HG02884 (cell line): ENCODE results near the gene RBPJ.
"Not testable (repeated sequence)": the region's sequence is repeated elsewhere in the genome, so short reads cannot be mapped to it uniquely, and the experiment has no call there.

ENCODE experiments used
- ATAC-seq: cut with Tn5 transposase; IDR thresholded peaks from one replicate; pipeline ENCODE4 v1.9.1; 2021; ENCODE audit warnings: mild to moderate bottlenecking, moderate library complexity; ENCODE audit not compliant: unreplicated experiment

The RBPJ gene

GRCh38 chr4:26369132-26369531 is 48.3 kb downstream of the RBPJ start:
- ATAC-seq = no peak

- no peak for ATAC-seq
These were observed 48.8 kb downstream of the RBPJ start for GRCh38 chr4:26369581-26369980.

DNA sequence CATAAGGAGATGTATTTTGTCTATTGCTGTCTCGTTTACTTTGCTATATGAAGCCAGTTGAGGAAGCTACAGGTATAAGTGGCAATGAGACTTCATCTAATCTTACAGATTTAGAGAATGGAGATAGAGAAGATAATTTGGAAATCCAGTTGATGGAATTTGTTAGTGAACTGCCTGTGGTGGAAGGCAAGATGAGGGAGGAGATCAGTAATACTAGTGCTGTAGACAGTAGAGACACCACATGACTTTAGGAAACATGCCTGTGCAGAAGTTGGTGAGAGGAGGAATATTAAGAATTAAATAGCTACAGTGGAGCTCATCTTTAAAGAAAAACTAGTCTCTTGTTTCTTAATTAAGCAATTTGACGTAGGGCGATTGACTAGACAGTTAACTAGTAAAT is 51.3 kb downstream of the RBPJ start:
- ATAC-seq = no peak

GRCh38 chr4:26372525-26373172 is 51.8 kb downstream of the RBPJ start:
- ATAC-seq = peak; percentile 76

DNA sequence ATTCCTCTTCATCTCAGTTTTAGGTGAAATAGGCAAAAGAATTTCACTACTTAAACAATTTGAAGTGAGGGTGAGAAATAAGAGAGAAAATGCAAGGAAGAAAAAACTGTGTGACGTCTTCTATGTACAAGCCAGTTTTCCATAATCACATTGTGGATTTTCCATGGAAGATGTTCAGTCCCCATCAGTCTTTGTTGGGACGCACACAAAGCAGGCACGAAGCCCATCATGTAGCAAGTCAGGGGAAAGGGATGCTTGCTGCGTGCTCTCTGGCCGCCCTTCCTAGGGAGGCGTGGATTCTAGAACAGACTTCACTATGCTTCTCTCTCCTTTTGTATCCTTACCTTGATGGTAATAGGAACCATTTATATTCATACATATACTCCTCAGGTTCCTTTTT is 54.7 kb downstream of the RBPJ start:
- no peak for ATAC-seq

- ATAC-seq = no peak
These were observed 56.8 kb downstream of the RBPJ start for GRCh38 chr4:26377328-26378311.

DNA sequence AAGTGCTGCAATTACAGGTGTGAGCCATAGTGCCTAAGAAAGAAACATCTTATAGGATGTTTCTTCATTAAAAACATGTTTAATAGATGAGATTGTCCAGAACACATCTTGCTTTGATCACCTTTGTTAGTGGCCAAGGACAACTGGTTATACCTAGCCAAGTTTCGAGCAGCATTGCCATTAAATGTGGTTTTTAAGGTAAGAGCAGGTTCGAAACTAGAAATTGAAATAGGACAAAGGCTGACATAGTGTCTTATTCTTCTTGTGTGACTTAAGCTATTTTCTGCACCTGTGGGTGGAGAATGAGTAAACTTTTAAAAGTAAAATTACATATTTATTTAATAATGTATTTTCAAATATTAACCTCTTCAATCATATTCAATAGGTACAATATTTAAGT is 59.0 kb downstream of the RBPJ start:
- no peak for ATAC-seq

DNA sequence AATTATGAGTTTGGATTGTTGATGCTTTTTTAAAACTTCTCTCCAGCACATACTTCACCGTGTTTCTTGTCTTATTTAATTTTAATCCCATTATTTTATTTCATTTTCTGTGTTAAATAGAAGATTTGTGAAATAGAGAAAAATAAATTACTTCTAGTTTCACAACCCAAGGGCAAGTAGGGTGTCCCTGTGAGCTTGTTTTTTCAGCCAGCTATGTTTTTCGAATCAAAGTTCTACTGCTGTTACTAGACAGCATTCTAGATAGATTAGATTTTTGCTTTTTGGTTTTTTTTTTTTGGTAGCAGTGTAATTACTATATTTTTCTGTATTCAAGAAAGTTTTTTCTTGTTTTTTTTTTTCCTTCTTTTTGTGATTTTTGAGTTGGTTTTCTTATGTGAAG is 59.9 kb downstream of the RBPJ start:
- no peak for ATAC-seq

- no peak for ATAC-seq
These were observed 63.7 kb downstream of the RBPJ start for GRCh38 chr4:26384380-26385057.

DNA sequence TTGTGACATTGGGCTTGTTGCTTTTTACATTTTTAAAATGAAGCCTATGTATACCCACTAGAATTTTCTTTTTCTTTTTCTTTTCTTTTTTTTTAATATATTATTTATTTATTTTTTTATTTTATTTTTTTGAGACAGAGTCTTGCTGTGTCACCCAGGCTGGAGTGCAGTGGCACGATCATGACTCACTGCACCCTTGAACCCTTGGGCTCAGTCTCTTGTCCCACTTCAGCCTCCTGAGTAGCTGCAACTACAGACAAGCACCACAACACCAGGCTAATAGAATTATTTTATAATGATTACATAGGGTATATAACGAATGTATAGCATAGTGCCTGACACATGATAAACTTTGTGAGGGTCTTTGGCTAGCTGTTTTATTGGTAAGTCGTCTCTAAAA is 64.9 kb downstream of the RBPJ start:
- ATAC-seq = no peak

GRCh38 chr4:26386386-26386785 is 65.6 kb downstream of the RBPJ start:
- ATAC-seq = no peak

DNA sequence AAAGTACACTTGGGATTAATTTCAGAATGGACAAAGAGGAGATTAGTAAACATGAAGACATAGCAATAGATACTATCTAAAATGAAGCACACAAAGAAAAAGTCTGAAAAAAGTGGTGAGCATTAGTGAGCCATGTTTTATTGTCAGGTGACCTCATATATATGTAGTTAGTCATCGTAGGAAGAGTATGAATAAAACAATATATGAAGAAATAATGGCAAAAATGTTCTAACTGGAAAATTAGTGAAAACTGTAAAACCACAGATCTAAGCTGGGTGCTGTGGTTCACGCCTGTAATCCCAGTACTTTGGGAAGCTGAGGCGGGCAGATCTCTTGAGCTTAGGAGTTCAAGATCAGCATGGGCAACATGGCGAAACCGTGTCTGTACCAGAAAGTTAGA is 67.9 kb downstream of the RBPJ start:
- no peak for ATAC-seq

DNA sequence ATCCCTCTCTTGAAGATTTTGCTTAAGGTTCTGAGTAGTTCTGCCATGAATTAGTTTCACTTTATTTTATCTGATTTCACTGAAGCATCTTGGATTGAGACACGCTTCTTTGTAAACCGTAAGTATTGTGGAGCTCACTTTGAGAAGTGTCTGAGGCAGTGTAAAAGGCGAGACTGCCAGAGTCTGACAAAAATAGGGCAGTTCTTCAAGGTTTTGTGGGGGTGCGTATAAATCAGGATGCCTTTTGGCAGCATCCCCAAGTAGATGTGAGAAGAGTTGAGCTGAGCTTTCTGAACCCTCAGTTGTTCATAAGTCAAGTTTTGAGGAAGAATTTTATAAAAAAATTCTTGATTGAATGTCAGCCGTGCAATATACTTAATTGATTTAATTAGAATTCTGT is 76.3 kb downstream of the RBPJ start:
- ATAC-seq = no peak

DNA sequence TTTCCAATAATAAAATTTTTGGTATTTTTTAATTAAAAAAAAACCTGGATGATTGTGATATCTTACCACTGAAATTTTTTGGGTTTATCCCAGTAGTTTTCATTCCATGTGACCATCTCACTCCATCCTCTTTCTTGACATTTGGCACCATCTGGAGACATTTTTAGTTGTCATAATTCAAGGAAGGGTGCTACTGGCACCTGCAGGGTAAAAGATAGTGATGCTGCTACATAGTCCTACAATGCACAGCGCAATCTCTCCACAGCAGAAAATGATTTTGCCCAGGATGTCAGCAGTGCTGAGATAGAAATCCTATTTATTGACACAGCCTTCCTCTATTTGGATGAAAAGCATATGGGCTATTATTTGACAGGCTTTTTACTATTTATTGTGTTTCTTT is 79.3 kb downstream of the RBPJ start:
- no peak for ATAC-seq

GRCh38 chr4:26402017-26402416 is 81.2 kb downstream of the RBPJ start:
- not testable (repeated sequence) for ATAC-seq

DNA sequence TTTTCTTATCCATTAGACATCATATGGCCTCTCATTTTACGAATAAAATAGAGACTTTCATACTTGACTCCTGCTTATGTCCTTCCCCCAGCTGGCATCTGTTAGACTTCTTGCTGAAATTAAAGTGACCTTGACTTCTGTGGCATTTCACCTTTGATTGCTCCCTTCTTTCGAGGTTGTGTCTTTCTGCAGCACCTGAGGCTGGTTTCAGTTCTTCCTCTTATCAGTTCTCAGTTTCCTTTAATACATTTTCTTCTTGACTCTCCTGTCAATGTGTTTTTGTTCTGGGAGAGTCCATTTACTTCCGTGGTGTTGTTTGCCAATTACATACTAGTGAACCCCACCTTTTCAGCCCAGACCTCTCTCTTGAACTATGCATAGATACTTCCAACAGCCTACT is 81.6 kb downstream of the RBPJ start:
- ATAC-seq = peak; percentile 40

GRCh38 chr4:26404743-26405206 is 84.0 kb downstream of the RBPJ start:
- ATAC-seq = no peak

DNA sequence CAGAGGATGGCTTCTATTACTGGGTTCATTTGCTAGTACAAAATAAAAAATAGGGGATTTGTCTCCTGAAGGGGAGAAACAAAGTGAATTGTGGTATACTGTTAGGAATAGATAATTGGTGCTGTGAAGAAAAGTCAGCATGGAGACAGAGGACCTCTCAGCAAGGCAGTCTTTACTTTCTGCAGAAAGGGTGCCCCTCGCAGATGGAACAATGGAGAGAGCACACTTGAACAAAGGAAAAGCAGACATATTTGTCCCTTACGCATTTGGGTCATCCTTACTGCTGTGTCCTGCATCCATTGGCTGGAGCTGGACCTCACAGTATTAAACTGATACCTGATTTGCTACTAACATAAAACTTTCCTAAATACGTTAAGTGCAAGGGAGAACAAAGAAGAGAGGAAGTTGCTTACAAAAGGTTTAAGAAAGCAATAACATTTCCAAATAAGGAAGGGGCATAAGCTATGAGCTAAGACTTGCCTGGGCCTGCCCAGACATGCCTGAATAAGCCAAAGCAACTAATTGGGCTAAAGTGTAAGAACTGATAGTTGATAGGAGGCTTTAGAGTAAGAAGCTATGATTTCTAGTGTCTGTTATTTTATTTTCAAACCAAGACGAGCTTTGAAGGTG is 85.6 kb downstream of the RBPJ start:
- no peak for ATAC-seq

DNA sequence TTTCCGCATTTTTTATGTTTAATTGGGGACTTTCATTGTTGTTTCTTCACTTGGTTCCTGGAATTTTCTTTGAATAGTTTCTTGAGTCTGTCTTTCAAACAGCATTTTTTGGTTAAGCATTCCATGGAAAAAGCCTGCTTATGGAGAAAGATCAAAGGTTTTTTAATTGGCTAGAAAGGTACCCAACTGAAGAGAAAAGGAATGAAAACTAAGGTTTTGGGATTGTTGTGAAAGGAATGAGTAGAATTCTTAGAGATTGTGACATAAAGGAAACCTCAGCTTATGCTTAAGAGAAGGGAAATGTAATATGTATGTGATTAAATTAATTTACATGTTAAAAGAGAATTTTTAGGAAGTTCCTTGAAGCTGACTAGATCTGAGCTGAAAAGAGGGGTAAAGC is 86.7 kb downstream of the RBPJ start:
- ATAC-seq = no peak

DNA sequence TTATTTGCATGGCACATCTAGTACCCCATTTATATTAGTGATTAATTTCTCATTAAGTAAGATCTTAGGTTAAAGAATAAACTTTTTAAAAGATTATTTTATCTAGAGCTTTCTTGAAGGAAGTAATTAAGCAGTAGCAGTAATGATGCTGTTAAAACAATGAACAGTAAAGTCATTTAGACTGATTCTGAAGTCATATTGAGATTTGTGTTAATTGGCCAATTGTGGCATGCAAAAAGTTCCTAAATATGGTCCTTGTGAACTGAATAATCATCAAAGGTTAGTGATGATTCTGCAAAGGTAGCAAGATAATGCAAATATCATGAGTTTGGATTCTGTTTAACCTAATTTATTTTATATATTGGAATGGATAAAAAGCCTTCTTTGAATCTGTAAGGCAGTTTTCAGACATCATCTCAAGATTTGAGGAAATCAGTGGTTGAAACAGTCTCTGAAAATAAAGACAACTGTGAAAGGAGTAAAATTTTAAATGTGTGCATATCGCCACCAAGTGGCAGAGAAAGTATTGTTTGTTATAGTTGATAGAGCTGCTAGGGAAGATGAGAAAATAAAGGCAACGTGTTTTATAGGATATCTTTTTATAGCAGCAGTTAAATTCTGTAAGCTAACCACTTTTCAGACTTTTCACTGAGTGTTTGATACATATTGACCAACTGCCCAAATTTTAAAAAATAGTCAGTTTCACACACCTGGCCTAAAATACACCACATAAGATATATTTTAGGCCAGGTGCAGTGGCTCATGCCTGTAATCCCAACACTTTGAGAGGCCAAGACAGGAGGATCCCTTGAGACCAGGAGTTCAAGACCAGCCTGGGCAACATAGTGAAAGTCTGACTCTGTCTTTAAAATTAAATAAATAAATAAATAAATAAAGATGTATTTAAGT is 89.8 kb downstream of the RBPJ start:
- ATAC-seq = peak; percentile 66
